HepG2 (cell line): ENCODE measurements around the gene ARHGAP15.

Experiments
- ATF7 ChIP-seq, 2 experiments: fragments of 450-650 bp in 1 of 2; sonication (generic) in 1 of 2; formaldehyde crosslinking in 1 of 2; IDR thresholded peaks; 2 replicates each; pipeline versions ENCODE4 v1.4.0 to v1.6.1; 2016 to 2020; ENCODE audit warnings: antibody characterized with exemption in 1 of 2, mild to moderate bottlenecking in 1 of 2, missing genetic modification reagents in 1 of 2
- CTCF ChIP-seq: sonication (generic); formaldehyde crosslinking; IDR thresholded peaks from 2 replicates; pipeline ENCODE4 v1.5.0; 2020; ENCODE audit warnings: mild to moderate bottlenecking, missing genetic modification reagents, moderate library complexity
- TAF1 ChIP-seq: sonication (generic); formaldehyde crosslinking; IDR thresholded peaks from 2 replicates; pipeline ENCODE4 v1.4.0; 2020; ENCODE audit warnings: missing genetic modification reagents
- TGIF2 ChIP-seq: IDR thresholded peaks from 2 replicates; pipeline ENCODE4 v1.6.1; 2016; ENCODE audit warnings: control low read depth, missing compliant biosample characterization
- ZNF501 ChIP-seq: sonication (generic); formaldehyde crosslinking; IDR thresholded peaks from 2 replicates; pipeline ENCODE4 v1.5.1; 2020; ENCODE audit warnings: mild to moderate bottlenecking, moderate library complexity, missing genetic modification reagents
- ZNF558 ChIP-seq: sonication (generic); formaldehyde crosslinking; IDR thresholded peaks from 2 replicates; pipeline ENCODE4 v1.9.0; 2022; ENCODE audit warnings: mild to moderate bottlenecking, missing genetic modification reagents, borderline replicate concordance

- TF ChIP-seq TGIF2 (no peak), ATF7 (IDR thresholded peaks at IDR 0.05) (no peak), ATF7 (CRISPR knock-in tag; IDR thresholded peaks at IDR 0.05) (no peak), ZNF558 (CRISPR knock-in tag) (no peak), ZNF501 (CRISPR knock-in tag) (no peak), TAF1 (CRISPR knock-in tag) (no peak), CTCF (CRISPR knock-in tag) (no peak)
Measured at GRCh38 chr2:143124445-143124844, 4.8 kb upstream of the ARHGAP15 start.
